GM11168 (cell line): ENCODE measurements around the gene GRHL1.

Experiments
- in situ Hi-C: fragments of 300-500 bp; cut with MboI; formaldehyde crosslinking; loops from one replicate; pipeline ENCODE4 v1.12.0; 2022; ENCODE audit warnings: low sequenced_read_pairs; ENCODE audit not compliant: unreplicated experiment

GRHL1 gene

DNA sequence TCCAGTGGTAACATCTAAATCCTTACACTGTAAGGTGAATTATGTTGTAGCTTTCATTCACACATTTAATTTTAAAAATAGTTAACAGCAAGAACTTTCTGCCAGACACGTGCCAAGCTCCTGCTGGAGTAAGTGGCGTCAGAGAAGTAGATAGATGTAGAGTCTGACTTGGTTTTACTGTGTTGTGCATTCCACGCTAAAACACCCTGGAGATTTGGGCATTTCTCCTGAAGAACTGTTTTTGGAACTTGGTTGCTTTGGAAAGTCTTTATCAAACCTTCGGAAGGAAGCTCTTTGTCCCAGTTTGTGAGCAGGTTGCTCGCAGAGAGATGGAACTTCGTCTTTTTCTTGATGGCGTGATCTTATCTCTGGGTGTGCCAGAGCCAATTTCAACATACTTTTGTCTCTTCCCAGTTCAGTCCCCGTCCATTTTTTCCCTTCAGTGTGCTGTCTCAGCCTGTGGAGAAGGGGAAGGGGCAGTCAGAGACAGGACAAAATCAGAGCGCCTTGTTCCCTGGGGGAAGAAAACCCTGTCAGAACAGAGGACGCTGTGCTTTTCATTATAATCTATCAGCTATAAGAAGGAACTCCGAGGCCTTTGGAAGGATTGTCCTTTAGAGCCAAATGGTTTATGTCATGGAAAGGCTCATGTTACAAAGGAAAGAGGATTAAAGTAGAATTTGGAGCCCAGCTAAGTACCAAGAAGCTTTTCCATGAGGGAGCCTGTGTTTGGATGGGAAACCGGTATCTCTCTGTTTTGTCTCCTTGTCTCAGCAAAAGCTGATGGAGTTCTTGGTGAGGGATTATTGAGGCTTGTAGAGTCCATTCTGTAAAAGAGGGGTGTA, 18.9 kb downstream of the GRHL1 start:
- in situ Hi-C loops: no loop called here

DNA sequence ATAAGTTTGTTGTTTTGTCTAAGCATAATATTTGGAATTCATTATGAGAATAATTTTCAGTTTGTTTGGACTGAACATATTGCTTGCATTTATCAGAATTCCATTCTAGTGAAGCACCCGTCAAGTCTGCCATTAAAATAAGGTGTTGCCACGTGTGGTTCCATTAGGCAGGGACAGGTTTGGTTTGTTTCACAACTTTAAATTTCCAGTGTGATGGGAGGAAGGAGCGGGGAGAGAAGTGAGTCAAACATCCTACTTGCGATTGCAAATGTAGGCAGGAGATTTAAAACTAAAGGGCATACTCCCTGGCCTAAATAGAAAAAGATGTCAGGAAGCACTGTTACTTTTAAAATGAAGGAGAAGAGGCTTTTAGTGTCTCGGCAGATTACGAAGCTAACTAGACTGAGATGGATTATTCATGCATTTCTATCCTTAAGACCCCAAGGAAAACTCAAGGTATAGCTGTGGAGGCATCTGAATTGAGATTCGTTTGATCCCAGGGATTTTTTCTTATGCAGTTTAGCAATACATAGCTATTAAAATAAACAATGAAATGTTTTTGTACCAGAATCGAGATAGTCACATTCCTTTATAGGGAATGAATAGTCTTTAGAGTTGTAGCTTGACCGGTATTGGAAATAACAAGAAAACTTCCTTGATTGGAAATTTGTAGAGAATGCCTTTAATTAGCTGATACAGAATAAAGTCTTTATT, 19.8 kb downstream of the GRHL1 start:
- in situ Hi-C loops: no loop called here

DNA sequence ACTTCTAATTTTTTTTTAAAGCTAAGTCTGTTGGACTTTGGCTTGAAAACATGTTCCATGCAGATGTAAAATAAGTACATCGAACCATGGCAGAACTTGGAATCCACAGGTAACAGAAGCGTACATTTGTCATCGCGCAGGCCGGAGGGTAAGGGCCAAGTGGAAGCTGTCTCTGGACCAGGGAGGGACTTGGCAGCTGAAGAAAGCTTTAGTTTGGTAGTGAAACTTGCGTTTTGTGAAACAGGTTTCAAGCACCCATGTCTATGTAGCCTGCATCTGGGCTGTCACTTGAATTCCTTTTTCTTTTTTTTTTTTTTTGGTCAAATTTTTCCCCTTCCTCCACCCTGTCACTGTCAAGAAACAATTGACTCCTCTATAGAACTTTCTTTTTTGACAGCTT, 20.4 kb downstream of the GRHL1 start:
- in situ Hi-C loops: no loop called here

GRCh38 chr2:9972621-9973479, 21.4 kb downstream of the GRHL1 start:
- in situ Hi-C loops: no loop called here

GRCh38 chr2:9973690-9974089, 22.2 kb downstream of the GRHL1 start:
- in situ Hi-C loops: no loop called here

DNA sequence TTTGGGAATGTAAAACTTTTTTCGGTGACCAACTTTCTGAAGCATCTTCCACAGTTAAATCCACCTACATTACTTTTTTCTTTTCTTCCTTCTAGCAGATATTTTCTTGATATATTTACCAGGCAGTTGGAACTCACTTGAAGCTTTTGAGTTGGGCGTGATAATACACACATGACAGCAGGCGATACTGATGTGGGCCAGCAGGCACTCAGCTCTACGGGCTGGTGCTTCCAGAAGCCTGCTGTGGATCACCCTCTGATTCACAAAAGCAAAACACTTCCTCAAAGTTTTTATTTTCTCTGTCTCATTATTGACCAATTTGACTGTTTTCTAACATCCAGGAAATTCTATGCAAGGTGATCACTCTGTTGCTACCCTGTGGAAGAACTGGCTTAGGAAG, 22.9 kb downstream of the GRHL1 start:
- in situ Hi-C loops: no loop called here

- in situ Hi-C loops: no loop called here
Observed at GRCh38 chr2:9975328-9975727, 23.8 kb downstream of the GRHL1 start.

DNA sequence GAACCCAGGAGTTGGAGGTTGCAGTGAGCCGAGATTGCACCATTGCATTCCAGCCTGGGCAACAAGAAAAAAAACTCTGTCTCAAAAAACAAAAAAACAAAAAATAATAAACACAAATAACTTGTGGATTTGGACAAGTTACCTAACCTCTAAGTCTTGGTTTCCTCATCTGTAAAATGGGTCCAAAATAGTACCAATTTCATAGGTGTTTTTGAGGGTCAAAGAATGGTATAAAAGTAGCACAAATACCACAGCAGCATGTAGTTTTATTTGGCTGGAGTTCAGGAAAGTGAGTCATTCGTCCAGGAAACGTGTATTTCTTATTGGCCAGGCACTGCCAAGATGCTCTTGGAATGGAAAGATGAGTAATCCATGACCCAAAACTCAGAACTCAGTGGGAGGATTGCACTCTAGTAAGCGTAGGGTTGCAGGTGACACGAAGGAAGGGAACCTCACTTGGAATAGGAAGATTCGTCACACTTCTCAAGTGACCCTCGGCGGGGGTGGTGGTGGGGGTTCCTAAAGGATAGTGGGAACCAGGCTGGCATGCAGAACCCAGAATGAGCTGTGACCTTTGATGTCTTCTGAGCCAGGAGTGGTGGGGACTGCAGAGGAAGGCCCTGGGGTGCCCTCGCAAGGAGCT, 24.4 kb downstream of the GRHL1 start:
- in situ Hi-C loops: no loop called here

DNA sequence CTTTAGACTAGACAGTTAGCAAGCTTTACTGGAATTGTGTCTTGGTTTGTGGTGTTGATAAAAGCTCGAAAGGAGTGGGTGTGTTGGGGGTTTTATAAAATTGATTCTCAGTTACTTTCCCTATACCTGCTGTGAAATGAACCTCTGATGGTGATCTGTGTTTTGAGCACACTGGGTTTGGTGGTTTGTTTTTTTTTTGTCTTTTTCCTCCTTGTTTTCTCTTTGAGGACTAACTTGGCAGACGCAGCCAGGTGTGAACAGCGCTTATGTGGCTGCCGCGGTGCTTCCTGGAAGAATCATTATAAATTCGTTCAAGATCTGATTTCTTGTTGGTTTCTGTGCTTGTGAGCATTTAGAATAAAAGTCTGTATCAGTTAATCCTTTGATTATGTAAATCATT, 28.5 kb downstream of the GRHL1 start:
- in situ Hi-C loops: no loop called here

GRCh38 chr2:9980520-9980919, 29.0 kb downstream of the GRHL1 start:
- in situ Hi-C loops: no loop called here

- in situ Hi-C loops: no loop called here
Observed at GRCh38 chr2:9981655-9982054, 30.2 kb downstream of the GRHL1 start.

- in situ Hi-C loops: no loop called here
Observed at GRCh38 chr2:9982248-9982647, 30.8 kb downstream of the GRHL1 start.

- in situ Hi-C loops: no loop called here
Observed at GRCh38 chr2:9982891-9983290, 31.4 kb downstream of the GRHL1 start.

DNA sequence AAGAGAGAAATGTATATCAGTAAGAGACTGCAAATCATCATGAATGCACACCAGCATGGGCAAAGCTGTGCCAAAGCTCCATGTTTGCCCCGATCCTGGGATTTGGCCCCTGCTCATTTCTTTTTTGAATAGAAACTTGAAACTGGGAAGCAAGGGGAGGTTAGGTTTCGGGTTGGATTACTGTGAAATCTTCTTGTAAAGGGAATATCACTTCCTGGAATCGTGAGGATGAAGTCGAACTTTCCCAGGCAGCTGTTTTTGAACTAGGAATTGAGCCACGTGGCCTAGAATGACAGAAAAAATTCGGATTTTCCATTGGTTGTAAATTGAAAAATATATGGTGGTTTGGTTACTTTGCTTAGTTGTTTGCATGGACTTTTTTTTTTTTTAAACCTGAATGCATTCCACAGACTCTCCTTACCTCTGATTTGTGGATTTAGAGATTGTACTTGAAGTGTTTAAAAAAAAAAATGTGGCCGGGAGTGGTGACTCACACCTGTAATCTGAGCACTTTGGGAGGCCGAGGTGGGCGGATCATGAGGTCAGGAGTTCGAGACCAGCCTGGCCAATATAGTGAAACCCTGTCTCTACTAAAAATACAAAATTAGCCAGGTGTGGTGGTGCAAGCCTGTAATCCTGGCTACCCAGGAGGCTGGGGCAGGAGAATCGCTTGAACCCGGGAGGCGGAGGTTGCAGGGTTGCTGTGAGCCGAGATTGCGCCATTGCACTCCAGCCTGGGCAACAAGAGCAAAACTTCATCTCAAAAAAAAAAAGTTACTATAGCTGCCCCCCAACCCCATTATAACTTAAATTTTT, 32.1 kb downstream of the GRHL1 start:
- in situ Hi-C loops: no loop called here

GRCh38 chr2:9984217-9984739, 32.8 kb downstream of the GRHL1 start:
- in situ Hi-C loops: no loop called here

DNA sequence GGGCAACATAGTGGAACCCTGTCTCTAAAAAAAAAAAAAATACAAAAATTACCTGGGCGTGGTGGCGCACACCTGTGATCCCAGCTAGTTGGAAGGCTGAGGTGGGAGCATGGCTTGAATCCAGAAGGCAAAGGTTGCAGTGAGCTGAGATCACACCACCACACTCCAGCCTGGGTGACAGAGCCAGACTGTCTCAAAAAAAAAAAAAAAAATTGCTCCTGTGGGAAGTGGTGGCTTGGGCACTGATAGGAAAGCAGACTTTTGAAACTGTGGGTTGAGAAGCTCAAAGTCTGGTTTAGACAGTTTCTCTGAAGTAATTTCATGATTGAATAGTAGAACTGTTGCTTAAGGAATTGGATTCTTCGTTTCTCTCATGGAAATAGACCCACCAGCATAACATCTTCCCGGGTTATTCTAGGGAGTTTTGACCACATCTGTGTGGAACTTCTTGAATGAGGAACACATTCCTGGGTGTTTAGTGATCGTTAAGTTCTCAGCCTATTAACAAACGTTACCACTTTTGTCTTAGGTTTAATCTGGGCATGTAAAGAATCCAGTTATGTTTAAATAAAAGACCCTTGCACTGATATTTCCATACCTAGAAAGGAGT, 33.5 kb downstream of the GRHL1 start:
- in situ Hi-C loops: no loop called here

DNA sequence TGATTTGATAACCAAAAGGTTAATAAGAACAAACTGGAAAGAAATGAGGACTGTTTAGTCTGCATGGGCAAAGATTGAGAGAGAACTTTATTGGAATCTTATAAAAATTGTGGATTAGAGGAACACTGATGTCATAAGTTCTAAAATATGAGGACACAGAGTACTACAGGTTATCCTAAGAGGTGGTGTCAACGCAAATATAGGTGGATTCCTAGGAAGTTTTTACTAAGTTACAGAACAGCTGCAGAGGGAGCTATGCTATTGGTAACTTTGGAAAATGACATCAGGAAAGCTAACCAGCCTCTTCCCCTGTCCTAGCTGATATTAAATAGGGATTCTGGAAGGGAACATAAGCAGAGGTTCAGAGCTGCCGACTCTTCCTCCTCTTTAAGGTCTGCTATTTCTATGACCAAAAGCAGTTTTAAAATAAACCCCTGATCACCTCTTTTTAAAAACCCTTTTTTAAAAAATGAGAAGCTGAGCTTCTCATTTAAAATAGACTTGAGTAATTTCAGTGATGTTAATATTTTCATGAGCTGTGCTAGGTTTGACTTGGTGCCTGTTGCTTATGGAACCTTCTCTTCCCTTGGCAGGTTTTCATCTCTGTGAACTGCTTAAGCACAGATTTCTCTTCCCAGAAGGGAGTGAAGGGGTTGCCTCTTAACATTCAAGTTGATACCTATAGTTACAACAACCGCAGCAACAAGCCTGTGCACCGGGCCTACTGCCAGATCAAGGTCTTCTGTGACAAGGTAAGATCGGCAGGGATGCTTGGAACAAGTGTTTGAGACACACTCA, 34.2 kb downstream of the GRHL1 start:
- in situ Hi-C loops: no loop called here

- in situ Hi-C loops: no loop called here
Observed at GRCh38 chr2:9988320-9988719, 36.8 kb downstream of the GRHL1 start.
